IPS-11a (cell line): ENCODE measurements around the gene ASXL1.
"Not testable (repeated sequence)": the region's sequence is repeated elsewhere in the genome, so short reads cannot be mapped to it uniquely, and the experiment has no call there.

Experiments
- H3K4me3 ChIP-seq: one replicate; pipeline ENCODE4 v1.5.1; 2013; ENCODE audit warnings: low read depth, low read length, control low read depth

Gene ASXL1

DNA sequence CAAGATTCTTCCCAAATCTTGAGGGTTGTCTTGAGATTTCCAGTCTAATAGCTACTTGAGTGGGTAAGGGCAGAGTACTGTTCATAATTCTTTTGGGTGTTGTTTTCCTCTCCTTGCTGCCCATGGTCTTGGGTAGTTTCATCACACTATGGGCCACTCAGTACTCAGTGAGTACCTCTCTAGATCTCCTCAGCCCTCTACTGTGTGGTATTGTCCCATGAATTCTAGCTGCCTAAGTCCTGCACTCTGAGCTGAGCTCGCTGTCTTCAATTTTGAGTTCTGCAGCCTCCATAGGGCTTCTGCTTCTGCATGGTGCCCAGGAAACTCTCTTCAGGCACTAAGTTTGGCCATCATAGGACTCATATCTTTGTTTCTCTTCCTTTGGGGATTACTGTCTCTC is 42.3 kb downstream of the ASXL1 start:
- H3K4me3 ChIP-seq, result no peak overlapping the region

DNA sequence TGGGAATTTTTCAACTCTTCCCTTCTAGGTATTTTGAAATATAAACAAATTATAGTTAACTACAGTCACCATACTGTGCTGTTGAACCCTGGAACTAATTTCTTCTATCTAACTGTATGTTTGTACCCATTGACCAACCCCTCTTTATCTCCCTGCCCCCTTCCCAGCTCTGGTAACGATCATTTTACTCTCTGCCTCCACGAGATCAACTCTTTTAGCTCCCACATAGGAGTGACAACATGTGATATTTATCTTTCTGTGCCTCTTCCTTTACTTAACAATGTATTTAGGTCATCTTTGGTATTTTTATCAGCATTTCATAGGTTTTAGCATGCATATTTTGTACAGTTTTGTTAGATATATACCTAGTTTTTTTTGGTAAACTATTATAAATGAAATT is 45.9 kb downstream of the ASXL1 start:
- no peak overlapping the region for H3K4me3 ChIP-seq

DNA sequence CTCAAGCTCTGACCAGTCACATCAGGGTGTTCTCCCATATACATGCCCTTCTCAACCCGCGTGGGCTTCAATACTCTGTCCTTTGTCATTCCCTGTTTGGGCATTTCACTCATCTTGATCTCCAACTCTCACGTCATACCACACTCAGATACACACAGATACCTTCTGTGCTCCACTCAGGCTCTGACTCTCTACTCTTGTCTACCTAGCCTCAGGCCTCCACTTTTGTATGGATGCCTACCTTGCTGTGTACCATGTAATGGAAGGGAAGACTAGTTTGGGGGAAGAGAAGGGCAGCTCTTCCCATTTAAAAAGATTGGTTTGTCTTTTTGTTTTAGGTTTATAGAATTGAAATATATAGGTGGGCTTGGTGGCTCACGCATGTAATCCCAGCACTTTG is 48.6 kb downstream of the ASXL1 start:
- H3K4me3 ChIP-seq, result no peak overlapping the region

DNA sequence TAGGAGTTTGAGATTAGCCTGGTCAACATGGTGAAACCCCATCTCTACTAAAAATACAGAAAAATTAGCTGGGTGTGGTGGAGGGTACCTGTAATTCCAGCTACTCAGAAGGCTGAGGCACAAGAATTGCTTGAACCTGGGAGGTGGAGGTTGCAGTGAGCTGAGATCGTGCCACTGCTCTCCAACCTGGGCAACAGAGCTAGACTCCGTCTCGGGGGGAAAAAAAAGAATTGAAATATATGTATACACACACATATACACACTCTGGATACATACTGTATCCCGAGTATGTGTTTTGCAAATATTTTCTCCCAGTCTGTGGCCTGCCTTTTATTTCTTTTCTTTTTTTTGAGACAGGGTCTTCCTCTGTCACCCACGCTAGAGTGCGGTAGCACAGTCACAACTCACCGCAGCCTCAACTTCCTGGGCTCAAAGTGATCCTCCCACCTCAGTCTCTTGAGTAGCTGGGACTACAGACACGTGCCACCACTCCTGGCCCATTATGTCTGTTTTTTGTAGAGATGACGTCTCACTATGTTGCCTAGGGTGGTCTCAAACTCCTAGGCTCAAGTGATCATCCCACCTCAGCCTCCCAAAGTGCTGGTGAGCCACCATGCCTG is 49.1 kb downstream of the ASXL1 start:
- not testable (repeated sequence) for H3K4me3 ChIP-seq

DNA sequence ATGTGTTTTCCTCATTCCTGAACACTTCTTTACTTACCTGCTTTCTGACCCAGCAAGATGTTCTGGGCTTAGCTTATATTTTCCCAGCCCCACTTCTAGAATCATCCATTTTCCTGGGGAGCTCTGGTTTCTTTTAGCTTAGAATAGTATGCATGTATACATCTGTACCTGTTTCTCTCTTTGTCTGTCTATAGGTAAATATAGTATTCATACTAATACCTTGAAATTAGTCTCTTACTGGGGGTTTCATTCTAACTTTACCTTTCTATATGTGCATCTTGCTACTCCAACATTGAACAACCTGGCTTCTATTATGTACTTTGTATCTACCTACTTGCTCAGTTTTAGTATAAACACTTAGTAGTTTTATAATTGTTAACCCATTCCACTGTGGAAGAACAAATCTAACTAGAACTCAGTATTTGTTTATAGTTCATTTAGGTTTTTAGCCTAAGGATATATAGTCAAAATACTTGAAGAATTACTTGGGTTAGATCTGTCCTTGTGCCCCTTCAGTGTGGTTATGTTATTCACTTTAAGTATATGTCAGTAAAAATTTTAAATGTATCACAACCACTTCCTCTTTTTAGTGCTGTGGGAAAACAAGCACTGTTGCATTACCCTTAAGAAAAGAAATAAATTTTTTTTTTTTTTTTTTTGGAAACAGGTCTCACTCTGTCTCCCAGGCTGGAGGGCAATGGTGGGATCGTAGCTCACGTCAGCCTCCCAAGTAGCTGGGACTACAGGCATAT is 54.0 kb downstream of the ASXL1 start:
- H3K4me3 ChIP-seq, result no peak overlapping the region

DNA sequence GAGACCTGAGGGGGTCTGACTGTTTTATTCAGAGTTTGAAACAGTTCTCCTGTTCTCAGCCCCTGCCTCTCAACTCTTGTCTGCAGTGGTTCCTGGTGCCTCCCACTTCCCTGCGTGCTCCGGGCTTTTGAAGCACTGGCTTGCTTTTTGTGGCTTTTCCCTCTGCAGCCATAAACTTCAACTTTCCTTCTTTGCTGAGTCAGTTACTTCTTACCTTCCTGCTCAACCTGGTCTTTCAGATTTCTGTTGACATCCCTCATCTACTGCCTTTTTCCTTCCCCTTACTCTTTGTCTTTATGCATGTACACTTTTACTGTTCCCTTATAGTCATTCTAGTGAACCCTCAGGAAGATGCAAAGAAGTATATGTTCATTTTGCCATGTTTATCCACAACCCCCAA is 57.4 kb downstream of the ASXL1 start:
- no peak overlapping the region for H3K4me3 ChIP-seq

DNA sequence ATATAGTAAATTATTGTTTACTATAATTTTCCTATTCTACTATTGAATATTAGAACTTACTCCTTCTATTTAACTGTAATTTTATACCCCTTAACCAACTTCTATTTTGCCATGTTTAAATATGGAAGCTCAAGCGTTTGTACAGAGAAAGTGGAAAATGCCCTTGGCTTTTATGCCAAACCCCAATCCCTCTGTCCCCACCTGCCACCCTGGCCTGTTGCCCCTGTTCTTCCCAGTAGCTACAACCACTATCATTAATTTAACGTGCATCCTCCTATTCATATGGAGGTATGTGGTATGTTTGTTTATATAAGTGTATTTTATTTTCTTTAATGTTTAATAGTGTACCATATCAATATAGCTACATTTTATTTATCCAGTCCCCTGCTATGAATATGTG is 58.1 kb downstream of the ASXL1 start:
- no peak overlapping the region for H3K4me3 ChIP-seq

DNA sequence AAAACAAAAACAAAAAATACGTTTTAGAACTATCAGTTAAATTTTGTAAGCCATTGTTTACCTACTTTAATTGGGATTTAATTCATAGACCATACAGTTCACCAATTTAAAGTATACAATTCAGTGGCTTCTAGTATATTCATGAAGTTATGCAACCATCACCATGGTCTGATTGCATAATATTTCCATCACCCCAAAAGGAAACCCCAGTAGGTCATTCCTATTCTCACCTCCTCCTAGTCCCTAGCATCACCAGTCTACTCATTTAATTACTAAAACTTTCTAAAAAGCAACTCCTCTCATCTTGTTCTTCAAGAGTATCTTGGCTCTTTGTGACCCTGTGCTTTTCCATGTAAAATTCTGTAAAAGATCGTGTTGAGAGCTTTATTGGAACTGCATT is 60.2 kb downstream of the ASXL1 start:
- no peak overlapping the region for H3K4me3 ChIP-seq

DNA sequence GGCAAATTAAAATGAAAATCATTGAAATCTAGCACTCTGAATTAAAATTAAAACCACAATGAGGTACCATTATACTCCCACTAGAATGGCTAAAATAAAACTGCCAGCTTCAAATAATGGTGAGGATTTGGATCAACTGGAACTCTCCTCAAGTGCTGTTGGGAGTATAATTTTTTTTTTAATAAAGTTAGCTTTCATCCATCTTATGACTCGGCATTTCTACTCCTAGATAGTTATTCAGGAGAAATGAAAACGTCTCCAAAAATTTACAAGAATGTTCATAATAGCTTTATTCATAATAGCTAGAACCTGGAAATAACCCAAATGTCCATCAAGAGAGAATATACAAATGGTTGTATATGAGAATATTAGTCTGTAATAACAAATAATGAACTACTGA is 63.2 kb downstream of the ASXL1 start:
- H3K4me3 ChIP-seq, result no peak overlapping the region

DNA sequence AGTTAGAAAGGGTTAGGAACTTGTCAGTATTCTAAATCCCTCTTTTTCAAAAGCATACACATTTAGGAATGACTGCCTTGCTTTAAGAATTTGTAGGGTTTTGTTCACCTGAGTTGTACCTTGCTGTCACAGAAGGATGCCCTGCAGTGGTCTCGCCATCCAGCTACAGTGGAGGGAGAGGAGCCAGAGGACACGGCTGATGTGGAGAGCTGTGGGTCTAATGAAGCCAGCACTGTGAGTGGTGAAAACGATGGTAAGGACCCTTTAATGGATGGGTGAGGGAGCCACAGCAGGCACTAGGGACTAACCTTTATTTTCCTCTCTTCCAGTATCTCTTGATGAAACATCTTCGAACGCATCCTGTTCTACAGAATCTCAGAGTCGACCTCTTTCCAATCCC is 69.9 kb downstream of the ASXL1 start:
- no peak overlapping the region for H3K4me3 ChIP-seq

DNA sequence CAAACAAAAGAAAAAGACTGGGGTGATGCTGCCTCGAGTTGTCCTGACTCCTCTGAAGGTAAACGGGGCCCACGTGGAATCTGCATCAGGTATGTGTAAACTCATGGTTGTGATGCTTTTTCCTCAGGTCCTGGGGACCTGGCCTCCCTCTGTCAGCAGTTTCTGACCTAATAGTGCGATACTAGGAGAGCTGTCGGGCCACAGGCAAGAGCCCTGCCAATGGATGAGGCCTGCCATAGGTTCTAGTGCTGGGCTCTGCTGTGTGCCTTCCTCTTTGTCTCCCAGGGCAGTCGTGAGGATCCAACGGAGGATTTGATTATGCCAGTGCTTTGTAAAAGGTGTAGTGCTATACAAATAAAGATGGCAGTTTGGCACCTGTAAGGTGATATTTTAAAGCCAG is 71.2 kb downstream of the ASXL1 start:
- no peak overlapping the region for H3K4me3 ChIP-seq

DNA sequence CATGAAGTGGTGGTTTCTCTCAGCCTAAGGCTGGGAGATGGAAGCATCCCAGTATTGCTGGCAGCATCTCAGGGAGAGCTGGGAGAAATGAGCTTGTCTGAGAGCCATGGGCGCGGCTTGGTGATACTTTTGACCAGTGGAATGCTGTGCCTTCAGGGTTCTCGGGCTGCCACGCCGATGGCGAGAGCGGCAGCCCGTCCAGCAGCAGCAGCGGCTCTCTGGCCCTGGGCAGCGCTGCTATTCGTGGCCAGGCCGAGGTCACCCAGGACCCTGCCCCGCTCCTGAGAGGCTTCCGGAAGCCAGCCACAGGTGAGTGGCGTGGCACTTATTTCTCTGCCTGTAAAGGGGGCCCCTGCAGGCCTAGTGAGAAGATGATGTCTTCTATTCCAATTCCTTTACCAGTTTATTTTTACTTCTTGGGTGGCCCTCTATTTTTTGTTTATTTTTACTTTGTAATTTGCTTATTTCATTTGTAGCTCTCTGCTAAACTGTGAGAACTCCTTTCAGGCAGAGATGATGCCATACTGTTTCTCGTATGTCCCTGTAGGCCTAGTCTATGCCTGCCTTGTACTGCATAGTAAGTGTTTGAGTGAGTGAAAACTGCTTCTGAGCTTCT is 71.7 kb downstream of the ASXL1 start:
- no peak overlapping the region for H3K4me3 ChIP-seq

DNA sequence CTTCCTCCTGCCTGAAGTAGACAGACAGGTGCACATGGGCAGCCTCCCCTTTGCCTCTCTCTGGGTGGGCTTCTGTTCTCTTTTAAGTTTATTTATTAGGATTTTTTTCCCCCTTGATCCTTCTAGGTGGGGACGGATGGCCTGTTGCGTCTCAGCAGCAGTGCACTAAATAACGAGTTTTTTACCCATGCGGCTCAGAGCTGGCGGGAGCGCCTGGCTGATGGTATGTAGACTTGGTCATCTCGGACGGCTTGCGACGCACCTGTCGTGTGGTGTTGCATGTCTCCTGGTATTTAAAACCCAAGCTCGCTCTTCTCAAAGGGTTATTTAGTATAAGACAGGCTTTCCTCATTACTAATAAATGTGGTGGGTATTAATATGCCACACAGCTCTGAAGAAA is 73.3 kb downstream of the ASXL1 start:
- no peak overlapping the region for H3K4me3 ChIP-seq

DNA sequence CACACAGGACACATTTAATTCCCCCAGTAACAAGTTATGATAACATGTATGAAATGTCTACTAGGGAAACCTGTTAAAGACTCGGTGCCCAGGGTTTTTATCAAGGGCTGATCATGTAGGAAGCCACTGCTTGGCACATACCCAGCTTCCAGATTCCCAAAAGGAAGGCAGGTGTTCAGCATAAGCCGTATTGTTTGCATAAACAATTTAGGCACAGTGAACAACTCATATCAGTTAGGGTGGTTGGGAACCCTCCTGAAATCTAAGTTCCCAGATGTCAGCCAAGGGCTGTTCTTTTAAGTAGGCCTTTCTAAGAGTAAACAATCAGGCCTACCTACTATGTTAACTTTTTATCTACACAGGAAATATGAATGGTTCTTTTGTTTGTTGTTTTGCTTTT is 74.1 kb downstream of the ASXL1 start:
- H3K4me3 ChIP-seq, result no peak overlapping the region

DNA sequence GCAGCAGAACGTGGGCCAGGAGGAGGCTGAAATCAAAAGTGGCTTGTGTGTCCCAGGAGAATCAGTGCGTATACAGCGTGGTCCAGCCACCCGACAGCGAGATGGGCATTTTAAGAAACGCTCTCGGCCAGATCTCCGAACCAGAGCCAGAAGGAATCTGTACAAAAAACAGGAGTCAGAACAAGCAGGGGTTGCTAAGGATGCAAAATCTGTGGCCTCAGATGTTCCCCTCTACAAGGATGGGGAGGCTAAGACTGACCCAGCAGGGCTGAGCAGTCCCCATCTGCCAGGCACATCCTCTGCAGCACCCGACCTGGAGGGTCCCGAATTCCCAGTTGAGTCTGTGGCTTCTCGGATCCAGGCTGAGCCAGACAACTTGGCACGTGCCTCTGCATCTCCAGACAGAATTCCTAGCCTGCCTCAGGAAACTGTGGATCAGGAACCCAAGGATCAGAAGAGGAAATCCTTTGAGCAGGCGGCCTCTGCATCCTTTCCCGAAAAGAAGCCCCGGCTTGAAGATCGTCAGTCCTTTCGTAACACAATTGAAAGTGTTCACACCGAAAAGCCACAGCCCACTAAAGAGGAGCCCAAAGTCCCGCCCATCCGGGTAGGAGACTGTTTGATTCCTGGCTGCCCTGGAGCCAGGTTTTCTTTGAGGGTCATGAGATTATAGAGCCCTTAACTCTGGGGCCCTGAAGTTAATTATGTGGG is 75.3 kb downstream of the ASXL1 start:
- no peak overlapping the region for H3K4me3 ChIP-seq

DNA sequence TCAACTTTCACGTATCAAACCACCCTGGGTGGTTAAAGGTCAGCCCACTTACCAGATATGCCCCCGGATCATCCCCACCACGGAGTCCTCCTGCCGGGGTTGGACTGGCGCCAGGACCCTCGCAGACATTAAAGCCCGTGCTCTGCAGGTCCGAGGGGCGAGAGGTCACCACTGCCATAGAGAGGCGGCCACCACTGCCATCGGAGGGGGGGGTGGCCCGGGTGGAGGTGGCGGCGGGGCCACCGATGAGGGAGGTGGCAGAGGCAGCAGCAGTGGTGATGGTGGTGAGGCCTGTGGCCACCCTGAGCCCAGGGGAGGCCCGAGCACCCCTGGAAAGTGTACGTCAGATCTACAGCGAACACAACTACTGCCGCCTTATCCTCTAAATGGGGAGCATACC is 76.3 kb downstream of the ASXL1 start:
- no peak overlapping the region for H3K4me3 ChIP-seq

DNA sequence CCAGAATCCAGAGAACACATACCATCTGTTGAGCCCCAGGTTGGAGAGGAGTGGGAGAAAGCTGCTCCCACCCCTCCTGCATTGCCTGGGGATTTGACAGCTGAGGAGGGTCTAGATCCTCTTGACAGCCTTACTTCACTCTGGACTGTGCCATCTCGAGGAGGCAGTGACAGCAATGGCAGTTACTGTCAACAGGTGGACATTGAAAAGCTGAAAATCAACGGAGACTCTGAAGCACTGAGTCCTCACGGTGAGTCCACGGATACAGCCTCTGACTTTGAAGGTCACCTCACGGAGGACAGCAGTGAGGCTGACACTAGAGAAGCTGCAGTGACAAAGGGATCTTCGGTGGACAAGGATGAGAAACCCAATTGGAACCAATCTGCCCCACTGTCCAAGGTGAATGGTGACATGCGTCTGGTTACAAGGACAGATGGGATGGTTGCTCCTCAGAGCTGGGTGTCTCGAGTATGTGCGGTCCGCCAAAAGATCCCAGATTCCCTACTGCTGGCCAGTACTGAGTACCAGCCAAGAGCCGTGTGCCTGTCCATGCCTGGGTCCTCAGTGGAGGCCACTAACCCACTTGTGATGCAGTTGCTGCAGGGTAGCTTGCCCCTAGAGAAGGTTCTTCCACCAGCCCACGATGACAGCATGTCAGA is 77.4 kb downstream of the ASXL1 start:
- no peak overlapping the region for H3K4me3 ChIP-seq

DNA sequence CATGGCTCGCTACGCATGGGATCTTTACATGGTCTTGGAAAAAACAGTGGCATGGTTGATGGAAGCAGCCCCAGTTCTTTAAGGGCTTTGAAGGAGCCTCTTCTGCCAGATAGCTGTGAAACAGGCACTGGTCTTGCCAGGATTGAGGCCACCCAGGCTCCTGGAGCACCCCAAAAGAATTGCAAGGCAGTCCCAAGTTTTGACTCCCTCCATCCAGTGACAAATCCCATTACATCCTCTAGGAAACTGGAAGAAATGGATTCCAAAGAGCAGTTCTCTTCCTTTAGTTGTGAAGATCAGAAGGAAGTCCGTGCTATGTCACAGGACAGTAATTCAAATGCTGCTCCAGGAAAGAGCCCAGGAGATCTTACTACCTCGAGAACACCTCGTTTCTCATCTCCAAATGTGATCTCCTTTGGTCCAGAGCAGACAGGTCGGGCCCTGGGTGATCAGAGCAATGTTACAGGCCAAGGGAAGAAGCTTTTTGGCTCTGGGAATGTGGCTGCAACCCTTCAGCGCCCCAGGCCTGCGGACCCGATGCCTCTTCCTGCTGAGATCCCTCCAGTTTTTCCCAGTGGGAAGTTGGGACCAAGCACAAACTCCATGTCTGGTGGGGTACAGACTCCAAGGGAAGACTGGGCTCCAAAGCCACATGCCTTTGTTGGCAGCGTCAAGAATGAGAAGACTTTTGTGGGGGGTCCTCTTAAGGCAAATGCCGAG is 78.2 kb downstream of the ASXL1 start:
- H3K4me3 ChIP-seq, result no peak overlapping the region

DNA sequence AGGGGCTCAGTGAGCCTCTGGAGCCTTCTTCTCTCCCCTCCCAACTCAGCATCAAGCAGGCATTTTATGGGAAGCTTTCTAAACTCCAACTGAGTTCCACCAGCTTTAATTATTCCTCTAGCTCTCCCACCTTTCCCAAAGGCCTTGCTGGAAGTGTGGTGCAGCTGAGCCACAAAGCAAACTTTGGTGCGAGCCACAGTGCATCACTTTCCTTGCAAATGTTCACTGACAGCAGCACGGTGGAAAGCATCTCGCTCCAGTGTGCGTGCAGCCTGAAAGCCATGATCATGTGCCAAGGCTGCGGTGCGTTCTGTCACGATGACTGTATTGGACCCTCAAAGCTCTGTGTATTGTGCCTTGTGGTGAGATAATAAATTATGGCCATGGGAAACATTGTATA is 78.8 kb downstream of the ASXL1 start:
- H3K4me3 ChIP-seq, result no peak overlapping the region

DNA sequence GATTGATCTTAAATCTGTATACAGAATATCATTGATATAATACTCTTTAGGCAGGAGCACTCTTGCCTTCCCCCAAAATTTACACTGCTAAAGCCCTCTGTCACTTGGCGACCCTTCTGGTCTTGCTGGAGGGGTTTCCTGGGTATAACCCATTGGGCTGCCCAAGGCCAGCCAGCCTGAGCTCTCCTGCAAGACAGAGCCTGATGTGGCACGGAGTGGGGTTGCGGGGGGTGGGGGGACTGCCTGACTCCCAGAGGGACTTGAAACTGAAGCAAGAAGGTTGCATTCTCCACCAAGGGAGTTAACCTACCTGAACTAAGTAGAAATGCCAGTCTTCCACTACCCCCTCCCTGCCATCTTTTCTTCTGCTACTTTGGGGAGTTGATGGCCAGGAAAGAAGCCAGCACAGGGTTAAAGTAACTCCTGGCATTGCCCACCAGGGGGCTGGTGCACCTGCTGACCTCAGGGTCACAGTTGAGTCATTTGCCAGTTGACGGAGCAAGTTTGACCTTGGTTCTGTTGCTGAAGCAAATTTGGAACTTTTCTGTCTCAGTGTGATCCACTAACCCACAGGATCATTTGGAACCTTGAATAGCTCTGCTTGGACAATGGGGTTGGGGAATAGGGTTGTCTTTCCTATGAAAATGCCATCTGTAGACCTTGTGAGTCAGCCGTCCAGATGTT is 79.4 kb downstream of the ASXL1 start:
- no peak overlapping the region for H3K4me3 ChIP-seq
